Nephron (organoid): ENCODE data around the gene SYS1.

Experiments
- H3K27ac Mint-ChIP-seq, 3 experiments: 2 replicates each; pipeline ENCODE4 v1.8.0; 2020; ENCODE audit warnings: mixed read lengths in 3 of 3, mild to moderate bottlenecking in 2 of 3, moderate library complexity in 1 of 3
- H3K27me3 Mint-ChIP-seq: 2 replicates; pipeline ENCODE4 v1.8.0; 2021; ENCODE audit warnings: low read depth, mild to moderate bottlenecking, moderate library complexity, mixed read lengths
- H3K36me3 Mint-ChIP-seq: 2 replicates; pipeline ENCODE4 v1.8.0; 2020; ENCODE audit warnings: low read depth, mixed read lengths
- H3K4me1 Mint-ChIP-seq: 2 replicates; pipeline ENCODE4 v1.8.0; 2020; ENCODE audit warnings: mixed read lengths
- H3K4me3 Mint-ChIP-seq, 3 experiments: 2 replicates each; pipeline ENCODE4 v1.8.0; 2020; ENCODE audit warnings: mild to moderate bottlenecking in 3 of 3, mixed read lengths in 3 of 3, moderate library complexity in 2 of 3
- H3K9me3 Mint-ChIP-seq: 2 replicates; pipeline ENCODE4 v1.8.0; 2020; ENCODE audit warnings: mixed read lengths
- TF ChIP-seq, protein P1 (sequence below), 3 experiments: fragments of 200-600 bp; sonication (generic); IDR thresholded peaks; one replicate each; pipeline ENCODE4 v1.5.0; 2021; ENCODE audit warnings: antibody characterized with exemption in 3 of 3; ENCODE audit not compliant: unreplicated experiment in 3 of 3

The SYS1 gene

DNA sequence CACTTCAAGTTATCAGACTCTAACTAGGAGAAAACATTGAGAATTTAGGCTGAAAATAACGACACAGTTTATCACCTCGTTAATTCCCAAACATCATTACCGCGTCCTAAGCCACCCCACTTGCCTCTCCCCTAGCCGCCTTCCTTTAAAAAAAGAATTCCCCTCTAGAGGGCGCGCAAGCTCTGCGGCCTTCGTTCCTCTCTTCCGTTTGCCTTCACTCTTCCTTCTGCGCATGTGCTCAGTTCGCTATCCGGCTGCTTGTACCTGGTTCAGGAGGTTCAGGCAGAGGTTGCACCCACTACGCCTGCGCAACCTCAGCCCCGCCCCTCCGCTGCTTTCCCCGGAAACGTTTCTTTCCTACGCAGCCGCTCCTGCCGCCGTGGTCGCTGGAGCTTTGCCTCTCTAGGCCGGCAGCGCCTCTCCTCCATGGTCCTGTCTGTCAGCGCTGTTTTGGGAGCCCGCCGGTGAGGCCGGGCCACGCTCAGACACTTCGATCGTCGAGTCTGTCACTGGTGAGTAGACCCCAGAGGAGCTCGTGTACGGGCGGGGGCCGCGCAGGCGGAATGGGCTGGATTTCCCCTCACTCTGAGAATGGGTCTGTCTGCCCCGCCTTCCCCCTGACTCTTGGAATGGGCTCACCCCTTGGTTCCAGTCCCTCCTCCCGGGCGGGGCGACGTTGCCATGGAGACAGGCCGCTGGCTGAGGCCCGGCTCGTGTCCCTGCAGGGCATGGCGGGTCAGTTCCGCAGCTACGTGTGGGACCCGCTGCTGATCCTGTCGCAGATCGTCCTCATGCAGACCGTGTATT is at the start of gene SYS1:
TSS of gene SYS1 (plus strand) at position 353 of the 807 bp plus-strand sequence. CDS start at position 729, 376 bp downstream.
- Mint-ChIP-seq H3K4me3 (peak within 1 kb of the TSS; percentile 92 to 95 (median 92)), H3K27me3 (no peaks in the 10 kb centered on the region), H3K9me3 (no peaks in the 10 kb centered on the region), H3K4me1 (peaks cover 26% of the 10 kb centered on the region), H3K27ac (peak within 1 kb of the TSS; percentile 88 to 99 (median 89)), H3K36me3 (peaks cover 19% of the 10 kb centered on the region)
- TF ChIP-seq, protein P1, sequence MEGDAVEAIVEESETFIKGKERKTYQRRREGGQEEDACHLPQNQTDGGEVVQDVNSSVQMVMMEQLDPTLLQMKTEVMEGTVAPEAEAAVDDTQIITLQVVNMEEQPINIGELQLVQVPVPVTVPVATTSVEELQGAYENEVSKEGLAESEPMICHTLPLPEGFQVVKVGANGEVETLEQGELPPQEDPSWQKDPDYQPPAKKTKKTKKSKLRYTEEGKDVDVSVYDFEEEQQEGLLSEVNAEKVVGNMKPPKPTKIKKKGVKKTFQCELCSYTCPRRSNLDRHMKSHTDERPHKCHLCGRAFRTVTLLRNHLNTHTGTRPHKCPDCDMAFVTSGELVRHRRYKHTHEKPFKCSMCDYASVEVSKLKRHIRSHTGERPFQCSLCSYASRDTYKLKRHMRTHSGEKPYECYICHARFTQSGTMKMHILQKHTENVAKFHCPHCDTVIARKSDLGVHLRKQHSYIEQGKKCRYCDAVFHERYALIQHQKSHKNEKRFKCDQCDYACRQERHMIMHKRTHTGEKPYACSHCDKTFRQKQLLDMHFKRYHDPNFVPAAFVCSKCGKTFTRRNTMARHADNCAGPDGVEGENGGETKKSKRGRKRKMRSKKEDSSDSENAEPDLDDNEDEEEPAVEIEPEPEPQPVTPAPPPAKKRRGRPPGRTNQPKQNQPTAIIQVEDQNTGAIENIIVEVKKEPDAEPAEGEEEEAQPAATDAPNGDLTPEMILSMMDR (IDR thresholded peaks at IDR 0.05; ENCODE audit: unreplicated experiment in 3 of 3) = peak; percentile 87 to 90 (median 89)

DNA sequence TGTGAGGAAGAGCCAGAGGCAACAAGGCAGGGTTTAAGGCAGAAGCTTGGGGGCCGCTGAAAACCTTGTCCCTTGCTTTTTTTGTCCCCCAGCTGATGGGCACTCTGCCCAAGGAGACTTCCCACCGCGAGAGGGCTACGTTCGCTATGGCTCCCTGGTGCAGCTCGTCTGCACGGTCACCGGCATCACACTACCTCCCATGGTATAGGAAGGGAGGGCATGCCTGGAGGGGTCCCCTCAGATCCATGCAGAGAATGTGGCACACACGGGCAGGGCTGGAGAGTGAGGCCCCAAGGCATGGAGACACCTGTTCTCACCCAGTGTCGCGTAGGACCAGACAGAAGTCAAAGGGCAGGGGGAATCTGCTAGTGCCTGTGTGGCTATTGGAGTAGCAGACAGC is 49.0 kb upstream of the SYS1 start:
- Mint-ChIP-seq H3K9me3 (no peaks in the 10 kb centered on the region), H3K36me3 (no peaks in the 10 kb centered on the region), H3K4me3 (no peak overlapping the region), H3K27ac (no peak overlapping the region), H3K27me3 (peaks cover 29% of the 10 kb centered on the region), H3K4me1 (no peaks in the 10 kb centered on the region)
- TF ChIP-seq, protein P1 (IDR thresholded peaks at IDR 0.05; ENCODE audit: unreplicated experiment in 3 of 3) = no peak

DNA sequence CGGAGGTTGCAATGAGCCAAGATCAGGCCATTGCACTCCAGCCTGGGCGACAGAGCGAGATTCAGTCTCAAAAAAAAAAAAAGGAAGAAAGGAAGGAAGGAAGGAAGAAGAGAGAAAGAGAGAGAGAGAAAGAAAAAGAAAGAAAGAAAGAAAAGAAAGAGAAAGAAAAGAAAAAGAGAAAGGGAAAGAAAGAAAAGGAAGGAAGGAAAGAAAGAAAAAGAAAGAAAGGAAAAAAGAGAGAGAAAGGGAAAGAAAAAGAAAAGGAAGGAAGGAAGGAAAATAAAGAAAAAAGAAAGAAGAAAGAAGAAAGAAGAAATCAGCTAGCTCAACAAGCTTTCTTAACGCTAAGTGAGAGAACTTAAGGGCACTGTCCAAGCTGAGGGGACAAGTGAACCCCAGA is 47.3 kb upstream of the SYS1 start:
- Mint-ChIP-seq H3K4me3 (no peak overlapping the region), H3K4me1 (no peaks in the 10 kb centered on the region), H3K27me3 (peaks cover 21% of the 10 kb centered on the region), H3K36me3 (no peaks in the 10 kb centered on the region), H3K9me3 (no peaks in the 10 kb centered on the region), H3K27ac (no peak overlapping the region)
- TF ChIP-seq, protein P1 (IDR thresholded peaks at IDR 0.05; ENCODE audit: unreplicated experiment in 3 of 3) = no peak

DNA sequence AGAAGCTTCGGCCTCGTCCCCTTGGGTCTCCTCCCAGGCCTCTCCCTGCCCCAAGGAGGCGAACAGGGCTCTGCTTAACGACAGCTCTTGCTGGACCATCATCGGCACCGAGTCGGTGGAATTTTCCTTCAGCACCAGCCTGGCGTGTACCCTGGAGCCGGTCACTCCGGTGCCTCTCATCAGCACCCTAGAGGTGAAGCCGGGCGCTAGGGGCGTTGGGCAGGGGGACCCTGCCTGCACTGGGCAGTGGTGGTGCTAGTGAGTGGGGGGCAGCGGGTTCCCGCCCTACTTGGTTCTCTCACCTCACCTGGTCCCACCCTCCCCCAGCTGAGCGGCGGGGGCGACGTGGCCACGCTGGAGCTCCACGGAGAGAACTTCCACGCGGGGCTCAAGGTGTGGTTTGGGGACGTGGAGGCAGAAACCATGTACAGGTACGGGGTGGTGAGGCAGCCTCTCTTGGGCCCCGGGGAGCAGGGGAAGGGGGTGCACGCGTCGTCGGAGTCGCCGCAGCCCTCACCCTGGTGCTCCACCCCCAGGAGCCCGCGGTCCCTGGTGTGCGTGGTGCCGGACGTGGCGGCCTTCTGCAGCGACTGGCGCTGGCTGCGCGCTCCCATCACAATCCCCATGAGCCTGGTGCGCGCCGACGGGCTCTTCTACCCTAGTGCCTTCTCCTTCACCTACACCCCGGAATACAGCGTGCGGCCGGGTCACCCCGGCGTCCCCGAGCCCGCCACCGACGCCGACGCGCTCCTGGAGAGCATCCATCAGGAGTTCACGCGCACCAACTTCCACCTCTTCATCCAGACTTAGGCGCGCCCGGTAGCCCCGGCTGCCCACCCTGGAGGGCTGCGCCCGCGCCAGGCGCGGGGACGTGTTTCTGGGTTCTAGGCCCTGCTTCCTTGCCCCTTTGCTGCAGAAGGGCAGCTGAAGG is 46.5 kb upstream of the SYS1 start:
- Mint-ChIP-seq H3K36me3 (no peaks in the 10 kb centered on the region), H3K9me3 (no peaks in the 10 kb centered on the region), H3K27me3 (peaks cover 16% of the 10 kb centered on the region), H3K4me1 (no peaks in the 10 kb centered on the region), H3K27ac (no peak overlapping the region), H3K4me3 (no peak overlapping the region)
- TF ChIP-seq, protein P1 (IDR thresholded peaks at IDR 0.05; ENCODE audit: unreplicated experiment in 3 of 3) = no peak

DNA sequence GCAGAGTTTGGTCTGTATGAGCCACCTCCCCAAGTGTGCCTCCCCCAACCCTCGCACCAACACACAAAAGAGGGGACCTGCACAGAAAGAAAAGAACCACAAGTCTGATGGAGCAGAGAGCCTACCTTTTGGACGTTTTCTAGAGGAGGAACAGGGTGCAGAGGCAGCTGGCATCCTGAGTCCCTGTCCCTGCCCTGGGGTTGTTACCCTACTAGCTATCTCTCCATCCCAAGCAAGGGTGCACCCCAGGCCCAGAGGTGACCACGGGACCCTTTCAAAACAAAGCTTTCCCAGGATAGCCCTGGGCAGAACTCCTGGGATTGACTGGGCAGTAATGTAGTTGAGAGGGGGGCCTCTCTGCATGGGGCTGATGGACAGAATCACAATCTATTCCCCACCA is 45.1 kb upstream of the SYS1 start:
- Mint-ChIP-seq H3K4me1 (no peaks in the 10 kb centered on the region), H3K4me3 (no peak overlapping the region), H3K9me3 (no peaks in the 10 kb centered on the region), H3K27me3 (peaks cover 10% of the 10 kb centered on the region), H3K36me3 (no peaks in the 10 kb centered on the region), H3K27ac (no peak overlapping the region)
- TF ChIP-seq, protein P1 (IDR thresholded peaks at IDR 0.05; ENCODE audit: unreplicated experiment in 3 of 3) = no peak
